Thyroid gland (tissue), 4 donors: ENCODE data around the gene FOXP1. TPM values are rescaled to one million over a fixed set of nuclear protein-coding genes. Genes with fewer than 3 reads are reported as not detected.

ENCODE experiments used
- DNase-seq, 2 donors: peaks; one replicate each; pipeline ENCODE4 v3.0.0-alpha.2; 2019
- H3K27ac ChIP-seq, 3 donors: fragments of 200-600 bp; sonication (generic); 1 replicate in 2 of 3; 2 replicates in 1 of 3; pipeline ENCODE4 v1.5.1; 2016 to 2019; ENCODE audit warnings: mild to moderate bottlenecking in 1 of 3, moderate library complexity in 1 of 3
- H3K27me3 ChIP-seq: fragments of 200-600 bp; sonication (generic); one replicate; pipeline ENCODE4 v1.5.1; 2019
- H3K36me3 ChIP-seq, 2 donors: fragments of 200-600 bp; sonication (generic); one replicate each; pipeline ENCODE4 v1.5.1; 2016 to 2019
- H3K4me1 ChIP-seq, 2 donors: fragments of 200-600 bp; sonication (generic); one replicate each; pipeline ENCODE4 v1.5.1; 2017 to 2019
- H3K4me3 ChIP-seq, 3 donors: fragments of 200-600 bp; sonication (generic); replicated peaks in 1 of 3; 1 replicate in 2 of 3; 2 replicates in 1 of 3; pipeline ENCODE4 v1.5.1; 2016; ENCODE audit warnings: mild to moderate bottlenecking in 1 of 3
- H3K9me3 ChIP-seq: fragments of 200-600 bp; sonication (generic); one replicate; pipeline ENCODE4 v1.5.1; 2017
- CTCF ChIP-seq, 6 experiments: fragments of 200-600 bp in 3 of 6; fragments of 450-650 bp in 3 of 6; sonication (generic) in 3 of 6; IDR thresholded peaks; one replicate each; pipeline ENCODE4 v1.5.1; 2016 to 2019; ENCODE audit warnings: antibody characterized with exemption in 6 of 6, mild to moderate bottlenecking in 2 of 6, inconsistent platforms in 1 of 6, moderate library complexity in 1 of 6
- POLR2A ChIP-seq, 2 donors: fragments of 450-650 bp; IDR thresholded peaks; one replicate each; pipeline ENCODE4 v1.6.1; 2017; ENCODE audit warnings: antibody characterized with exemption in 2 of 2, mild to moderate bottlenecking in 2 of 2, moderate library complexity in 1 of 2
- WGBS, 2 donors: methylation state at CpG; one replicate each; pipeline ENCODE4 v1.1.5; 2017; 5-methylcytosine and 5-hydroxymethylcytosine counted together
- intact Hi-C: fragments of 100-400 bp; cut with DNase I; formaldehyde crosslinking; loops from one replicate; pipeline ENCODE4 v1.15.1; 2023
- total RNA-seq, 4 donors: library from RNA; depleted of rRNA; stranded (reverse); fragments of >200 nt; gene quantifications; one replicate each; pipeline ENCODE4 v1.2.3, GENCODE V29; 2016

FOXP1 gene
- total RNA-seq, 4 donors from 2014 or later = 111 to 187 (median 141) TPM

GRCh38 chr3:71070497-71071463 is 512.7 kb downstream of the FOXP1 start:
- H3K27ac ChIP-seq = peak overlapping the region in 1 of 3 donors; percentile 38
- H3K27me3 ChIP-seq = no peaks in the 10 kb centered on the region
- peaks cover 26 to 41% of the 10 kb centered on the region in 2 donors for H3K4me1 ChIP-seq
- 75 to 76% methylated on average over 20 of the region's 20 CpGs for WGBS, 2 donors
- no peaks in the 10 kb centered on the region for H3K9me3 ChIP-seq
- no peak for TF ChIP-seq CTCF (IDR thresholded peaks at IDR 0.05)
- TF ChIP-seq POLR2A (IDR thresholded peaks at IDR 0.05) = no peak
- intact Hi-C loops = no loop called here
- H3K4me3 ChIP-seq = no peak overlapping the region
- DNase-seq = peak; percentile 29 to 30
- no peaks in the 10 kb centered on the region for H3K36me3 ChIP-seq

GRCh38 chr3:71069797-71070196 is 513.7 kb downstream of the FOXP1 start:
- Histone ChIP-seq H3K4me3 (no peak overlapping the region), H3K27me3 (no peaks in the 10 kb centered on the region), H3K27ac (peak overlapping the region in 1 of 3 donors; percentile 24), H3K36me3 (no peaks in the 10 kb centered on the region), H3K4me1 (peaks cover 29 to 41% of the 10 kb centered on the region in 2 donors), H3K9me3 (no peaks in the 10 kb centered on the region)
- WGBS, 2 donors = 67 to 68% methylated on average over 4 of the region's 4 CpGs
- DNase-seq = peak; percentile 35 to 44
- intact Hi-C loops = no loop called here
- TF ChIP-seq CTCF (IDR thresholded peaks at IDR 0.05) = peak in 3 of 6 experiments; percentile 35 to 37 (median 35)
- no peak for TF ChIP-seq POLR2A (IDR thresholded peaks at IDR 0.05)

GRCh38 chr3:71067977-71068654 is 515.4 kb downstream of the FOXP1 start:
- Histone ChIP-seq H3K4me1 (peaks cover 35 to 41% of the 10 kb centered on the region in 2 donors), H3K4me3 (no peak overlapping the region), H3K27me3 (no peaks in the 10 kb centered on the region), H3K36me3 (no peaks in the 10 kb centered on the region), H3K9me3 (no peaks in the 10 kb centered on the region), H3K27ac (peak overlapping the region in 1 of 3 donors; percentile 7)
- no peak for DNase-seq
- no peak for TF ChIP-seq CTCF (IDR thresholded peaks at IDR 0.05)
- TF ChIP-seq POLR2A (IDR thresholded peaks at IDR 0.05) = no peak
- 72 to 79% methylated on average over 6 of the region's 6 CpGs for whole genome bisulfite sequencing, 2 donors
- intact Hi-C loops = no loop called here

- H3K36me3 ChIP-seq = no peaks in the 10 kb centered on the region
- H3K27me3 ChIP-seq = no peaks in the 10 kb centered on the region
- DNase-seq = no peak
- peak overlapping the region; percentile 93 to 99 (median 95) for H3K27ac ChIP-seq
- no peaks in the 10 kb centered on the region for H3K9me3 ChIP-seq
- intact Hi-C loops = no loop called here
- no peak for TF ChIP-seq POLR2A (IDR thresholded peaks at IDR 0.05)
- no peak for TF ChIP-seq CTCF (IDR thresholded peaks at IDR 0.05)
- 37 to 52% methylated on average over 3 of the region's 3 CpGs for WGBS, 2 donors
- H3K4me1 ChIP-seq = peaks cover 48% of the 10 kb centered on the region in 2 donors
- no peak overlapping the region for H3K4me3 ChIP-seq
These were observed 516.7 kb downstream of the FOXP1 start for GRCh38 chr3:71066849-71067261.
